OCI-M1 (cell line): ENCODE data around the gene CTNNA2.

Experiments used
- DNase-seq: peaks from one replicate; lab custom pipeline; 2025; lab: John Stamatoyannopoulos, UW

Gene CTNNA2

DNA sequence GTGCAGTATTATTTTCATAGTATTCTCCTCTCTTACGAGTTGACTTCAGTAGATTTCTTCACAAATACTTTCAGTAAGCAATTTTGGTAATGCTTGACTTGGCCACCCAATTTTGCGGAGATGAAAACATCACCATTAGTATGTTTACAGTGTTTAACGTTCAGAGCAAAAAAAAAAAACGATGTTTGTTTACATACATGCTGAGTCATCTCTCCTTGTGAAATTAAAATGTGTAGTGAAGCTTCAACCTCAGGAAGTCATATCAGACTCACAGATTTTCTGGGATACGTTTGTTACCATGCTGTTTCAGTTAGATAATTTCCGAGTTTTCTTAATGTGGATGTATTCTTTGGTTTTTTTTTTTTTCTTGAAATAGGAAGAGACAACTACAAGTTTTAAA lies 100.1 kb downstream of the CTNNA2 start:
- peak; percentile 53 for DNase-seq

- no peak for DNase-seq
Observed at GRCh38 chr2:79619442-79619841, 106.6 kb downstream of the CTNNA2 start.

GRCh38 chr2:79619976-79620375 lies 107.1 kb downstream of the CTNNA2 start:
- DNase-seq, result no peak

DNA sequence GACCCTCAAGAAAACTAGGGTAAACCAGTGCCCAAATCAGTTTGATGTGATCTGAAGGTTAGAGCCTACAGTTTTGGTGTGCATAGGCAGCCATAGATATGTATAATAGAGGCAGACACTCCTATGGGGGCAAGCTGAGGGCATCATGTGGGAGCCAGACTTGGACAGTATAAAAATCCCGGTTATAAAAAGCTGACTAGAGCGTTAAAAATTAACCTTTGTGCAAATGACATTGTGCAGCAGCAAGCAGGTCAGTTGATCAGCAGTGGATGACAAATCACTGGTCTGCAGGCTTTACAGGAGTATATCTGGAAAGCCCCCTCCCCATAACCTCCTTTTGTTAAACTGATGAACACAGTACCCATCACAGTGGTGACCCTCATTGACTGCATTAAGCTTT lies 107.8 kb downstream of the CTNNA2 start:
- no peak for DNase-seq

DNA sequence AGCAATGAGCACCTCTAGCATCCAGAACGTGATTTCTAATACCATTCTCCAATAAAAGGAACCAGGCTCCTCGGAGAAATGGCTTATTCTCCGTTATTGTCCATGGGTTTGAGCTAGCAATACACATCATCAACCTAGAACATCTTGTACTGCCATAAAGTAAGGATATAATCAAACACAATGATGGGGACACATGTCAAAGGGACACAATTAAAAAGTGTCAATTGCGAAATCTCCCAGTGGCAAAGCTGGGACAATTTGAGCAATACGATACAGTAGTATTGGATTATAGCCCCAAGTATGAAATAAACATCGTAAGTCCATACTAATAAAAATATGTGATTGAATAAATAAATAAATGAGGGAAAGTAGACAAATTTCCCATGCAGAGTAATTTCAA lies 108.4 kb downstream of the CTNNA2 start:
- no peak for DNase-seq

DNA sequence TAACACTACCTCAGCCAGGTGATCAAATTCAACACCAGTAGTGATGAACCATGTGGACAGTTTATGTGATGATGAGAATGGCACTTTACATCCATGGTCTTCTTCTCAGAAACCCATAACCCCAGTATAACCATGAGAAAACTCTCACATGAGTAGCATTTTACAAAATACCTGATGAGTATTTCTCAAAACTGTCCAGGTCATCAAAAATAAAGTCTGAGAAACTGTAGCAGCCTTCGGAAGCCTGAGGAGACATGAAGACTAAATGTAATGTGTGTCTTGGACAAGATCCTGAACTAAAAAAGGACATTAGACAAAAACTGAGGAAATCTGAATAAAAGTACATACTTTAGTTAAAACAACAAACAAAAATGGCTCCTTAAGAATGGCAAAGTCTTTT lies 108.9 kb downstream of the CTNNA2 start:
- no peak for DNase-seq

GRCh38 chr2:79622508-79622907 lies 109.7 kb downstream of the CTNNA2 start:
- no peak for DNase-seq

DNA sequence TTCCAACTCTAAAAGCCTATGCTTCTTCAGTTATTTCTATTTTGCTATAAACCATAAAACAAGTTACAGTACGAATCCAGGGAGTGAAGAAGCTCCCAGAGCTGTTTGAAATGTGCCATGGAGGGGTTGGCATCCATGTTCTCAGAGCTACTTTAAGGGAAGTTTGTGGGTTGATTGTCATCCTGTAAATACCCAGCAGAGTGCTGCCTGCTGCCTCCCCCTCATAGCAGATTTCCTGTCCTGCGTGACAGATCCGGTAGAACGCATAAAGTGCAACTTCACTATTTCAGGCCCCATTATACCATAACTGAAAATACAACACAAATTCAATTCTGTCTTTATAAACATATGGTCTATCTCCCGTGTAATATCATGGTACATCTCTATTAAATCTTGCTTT lies 114.4 kb downstream of the CTNNA2 start:
- DNase-seq, result no peak

DNA sequence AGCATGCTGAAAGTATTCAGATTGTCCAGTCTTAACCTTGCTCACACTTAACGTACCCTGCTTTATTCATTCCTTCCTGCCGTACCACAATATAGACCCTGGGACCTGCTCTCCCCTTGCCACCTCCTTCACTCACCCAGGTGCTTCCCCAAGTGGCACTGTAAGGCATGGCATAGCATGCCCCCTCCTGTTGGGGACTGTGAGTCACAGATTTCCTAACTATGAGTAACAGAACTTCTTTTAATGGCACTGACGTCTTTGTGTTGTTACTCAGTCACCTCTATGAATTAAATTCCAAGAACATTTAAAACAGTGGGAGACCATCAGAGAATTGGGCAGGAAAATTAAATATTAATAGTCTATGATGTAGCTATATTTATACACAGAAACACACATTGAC lies 117.2 kb downstream of the CTNNA2 start:
- no peak for DNase-seq

DNA sequence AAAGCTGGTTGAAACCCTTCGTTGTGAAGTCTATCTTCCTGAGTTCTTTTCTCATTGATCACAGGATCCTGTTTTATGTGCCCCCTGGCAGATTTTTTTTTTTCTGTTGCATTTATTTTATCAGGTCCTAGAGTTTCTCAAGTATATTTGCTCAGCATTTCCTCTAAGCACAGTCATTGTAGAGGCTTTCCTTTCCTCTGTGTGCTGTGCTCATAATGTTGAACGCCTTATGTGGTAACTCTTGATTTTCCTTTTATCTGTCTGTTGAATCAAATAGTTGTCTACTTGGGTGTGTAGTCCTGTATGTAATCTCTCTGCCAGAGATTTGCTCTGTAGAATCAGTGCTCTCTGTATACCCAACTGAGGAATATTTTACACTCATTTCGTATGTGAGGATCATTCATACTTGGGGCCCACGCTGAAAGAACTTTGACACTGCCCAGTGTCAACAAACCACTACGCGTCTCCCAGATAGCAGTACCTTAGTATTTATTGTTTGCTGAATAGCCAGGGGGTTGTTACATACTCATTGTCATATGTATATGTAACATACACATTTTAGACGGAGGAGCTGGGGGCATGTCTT lies 118.2 kb downstream of the CTNNA2 start:
- DNase-seq, result no peak

GRCh38 chr2:79638410-79638809 lies 125.6 kb downstream of the CTNNA2 start:
- no peak for DNase-seq

DNA sequence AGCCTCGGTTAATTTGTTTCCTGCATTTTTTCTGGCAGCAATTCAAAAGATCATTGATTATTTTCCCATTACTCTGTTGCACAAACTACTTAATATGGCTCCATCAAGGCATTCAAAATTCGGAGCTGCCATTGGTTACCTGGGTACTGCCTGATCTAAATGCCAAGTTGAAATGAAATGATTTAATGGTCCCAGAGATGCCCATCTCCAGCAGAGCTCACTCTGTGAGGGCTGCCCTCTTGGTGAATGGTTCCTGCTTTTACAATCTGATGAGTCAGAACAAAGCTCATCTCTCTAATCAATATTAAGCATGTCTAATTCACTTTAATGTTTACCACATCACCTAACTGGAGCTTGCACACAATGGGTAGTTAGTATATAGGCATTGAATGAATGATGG lies 126.1 kb downstream of the CTNNA2 start:
- DNase-seq, result no peak

DNA sequence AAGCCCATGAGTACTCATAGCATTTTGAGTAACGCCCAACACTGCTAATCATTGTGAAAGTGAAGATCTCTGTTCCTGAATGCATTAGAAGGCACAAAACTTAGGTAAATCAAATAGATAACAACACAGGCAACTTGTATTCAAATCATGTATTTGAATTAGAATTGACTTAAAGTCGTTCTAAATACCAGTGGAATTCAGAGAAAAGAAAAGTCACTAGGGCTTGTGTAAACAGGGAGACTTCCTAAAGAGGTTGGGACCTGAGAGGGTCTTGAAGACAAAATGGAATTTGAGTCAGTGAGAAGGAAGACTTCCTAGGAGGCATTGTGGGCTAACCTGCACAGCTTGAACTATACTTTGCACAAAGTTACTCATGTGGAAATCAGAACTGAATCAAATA lies 127.2 kb downstream of the CTNNA2 start:
- no peak for DNase-seq

- DNase-seq, result no peak
Observed at GRCh38 chr2:79649531-79649930, 136.7 kb downstream of the CTNNA2 start.

DNA sequence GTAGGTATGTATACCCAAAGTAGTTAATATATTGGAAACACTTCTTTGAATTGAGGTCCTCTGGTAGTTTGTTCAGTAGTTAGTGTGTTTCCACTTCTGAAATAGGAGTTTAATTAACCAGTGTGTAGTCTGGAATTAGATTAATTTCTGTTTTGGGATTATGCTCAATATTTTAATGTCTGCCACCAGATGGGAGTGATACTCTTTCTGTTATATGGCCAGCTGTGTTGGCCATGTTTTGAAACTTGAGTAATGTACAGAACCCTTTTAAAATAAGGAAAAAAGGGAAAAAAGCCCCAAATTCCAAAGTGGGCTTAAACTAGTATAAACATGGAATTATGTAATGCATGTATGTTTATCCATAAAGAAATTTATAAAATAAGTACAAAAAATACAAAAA lies 147.7 kb downstream of the CTNNA2 start:
- no peak for DNase-seq

DNA sequence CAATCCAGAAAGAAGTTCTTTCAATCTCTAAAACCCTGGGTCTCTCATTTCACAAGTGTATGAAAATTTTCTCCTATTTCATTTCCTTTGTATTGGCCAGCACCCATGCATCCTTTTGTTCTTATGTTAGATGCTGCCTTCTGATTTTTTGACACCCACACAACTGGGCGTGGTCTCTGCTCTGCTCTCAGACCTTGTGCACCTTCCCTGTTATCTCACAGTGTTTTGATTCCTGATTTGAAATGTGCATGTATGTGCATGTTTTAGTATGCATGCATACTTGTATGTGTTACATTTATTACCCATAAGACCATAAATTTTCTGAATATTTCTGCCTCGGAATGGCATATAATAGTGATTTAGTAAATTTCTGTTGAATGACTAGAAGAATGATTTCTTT lies 152.2 kb downstream of the CTNNA2 start:
- DNase-seq, result no peak

- no peak for DNase-seq
Observed at GRCh38 chr2:79666430-79666829, 153.6 kb downstream of the CTNNA2 start.

DNA sequence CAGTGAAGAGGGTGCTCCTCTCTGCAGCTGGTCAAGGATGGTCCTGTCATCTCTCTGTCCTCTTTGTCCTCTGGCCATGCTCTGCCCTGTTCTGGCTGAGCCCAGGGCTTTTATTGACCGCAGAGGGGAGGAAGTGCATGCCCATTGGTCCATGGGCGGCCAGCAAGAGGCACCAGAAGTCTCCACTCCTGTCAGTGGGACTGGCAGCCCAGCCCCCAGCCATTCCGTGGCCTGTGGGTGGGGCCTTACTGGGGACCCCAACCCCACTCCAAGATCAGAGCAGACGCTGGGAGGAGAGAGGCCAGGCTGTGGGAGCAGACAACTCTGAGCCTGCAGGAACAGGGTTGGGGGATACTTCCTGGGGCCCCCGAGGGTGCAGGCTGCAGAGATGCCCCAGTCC lies 156.9 kb downstream of the CTNNA2 start:
- no peak for DNase-seq

DNA sequence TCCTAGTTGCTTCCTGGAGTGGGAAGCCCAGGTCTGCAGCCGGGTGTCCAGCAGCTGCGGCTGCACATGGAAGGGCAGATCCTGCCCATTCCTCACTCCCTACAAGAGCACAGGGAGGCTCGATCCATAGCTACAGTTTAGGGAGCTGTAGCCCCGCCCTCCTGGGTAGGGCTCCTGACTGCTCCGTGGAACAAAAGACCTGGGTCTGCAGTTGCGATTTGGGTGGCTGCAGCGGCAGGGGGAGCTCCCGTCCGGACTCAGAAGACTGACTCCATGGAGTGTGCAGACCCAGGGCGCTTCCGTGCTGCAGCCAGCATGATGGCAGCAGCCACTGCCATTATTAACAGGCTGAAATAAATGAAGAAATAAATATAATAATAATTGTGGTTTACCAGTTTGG lies 157.3 kb downstream of the CTNNA2 start:
- DNase-seq, result peak; percentile 19

GRCh38 chr2:79686884-79687283 lies 174.0 kb downstream of the CTNNA2 start:
- DNase-seq, result no peak

DNA sequence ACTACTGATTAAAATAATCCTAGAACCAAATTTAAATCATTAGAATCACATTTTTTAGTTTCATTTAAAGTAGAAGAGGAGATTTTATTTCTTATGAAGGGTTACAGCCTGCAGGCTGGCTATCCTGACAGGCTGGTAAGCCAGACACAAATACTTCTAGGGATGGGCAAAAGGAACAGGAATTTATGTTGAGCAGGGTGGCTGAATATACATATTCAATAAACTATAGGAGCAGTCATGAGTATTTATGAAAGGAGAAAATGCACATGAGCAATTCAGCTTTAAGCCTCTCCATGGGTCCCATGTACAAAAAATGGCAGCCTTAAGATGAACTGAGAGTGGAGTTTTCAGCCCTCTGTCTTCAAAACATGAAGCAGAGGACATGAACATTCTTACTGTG lies 182.4 kb downstream of the CTNNA2 start:
- no peak for DNase-seq

- no peak for DNase-seq
Observed at GRCh38 chr2:79697200-79697599, 184.3 kb downstream of the CTNNA2 start.

DNA sequence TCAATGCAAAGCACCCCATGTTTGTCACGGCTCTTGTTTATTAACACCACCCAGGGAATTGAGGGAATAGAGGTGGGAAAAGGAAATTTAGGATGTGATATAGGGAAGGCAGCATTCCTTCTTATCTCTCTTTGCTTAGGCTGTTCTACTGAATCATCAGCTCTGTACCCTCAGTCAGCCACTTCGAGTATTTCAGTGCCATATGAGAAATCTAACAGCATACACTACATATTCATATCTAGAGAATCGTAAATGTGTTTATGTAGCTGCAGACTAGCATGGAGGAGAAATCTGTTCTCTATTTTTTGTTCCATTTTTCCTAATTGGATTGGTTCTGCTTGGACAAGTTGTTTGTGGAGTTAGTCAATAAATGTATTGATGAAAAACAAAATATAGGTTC lies 187.8 kb downstream of the CTNNA2 start:
- DNase-seq, result no peak

DNA sequence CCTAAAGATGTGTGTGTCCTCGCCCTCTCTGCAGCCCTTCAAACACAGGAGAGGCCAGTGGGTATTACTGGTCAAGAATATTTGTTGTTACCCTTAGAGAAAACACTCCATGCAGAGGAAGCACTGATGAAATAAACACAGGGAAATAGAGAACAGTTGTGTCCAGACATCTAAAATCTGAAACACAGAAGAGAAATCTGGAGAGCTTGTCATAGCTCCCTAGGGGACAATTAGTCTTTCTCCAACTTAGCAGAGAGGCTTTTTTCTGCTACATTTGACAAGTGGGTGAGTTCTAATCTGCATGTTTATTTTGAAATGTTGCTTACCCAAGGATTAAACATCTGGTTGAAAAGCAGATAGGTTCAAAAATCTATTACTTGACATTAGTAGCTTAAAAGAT lies 190.1 kb downstream of the CTNNA2 start:
- DNase-seq, result no peak

- DNase-seq, result peak; percentile 4
Observed at GRCh38 chr2:79711098-79711497, 198.2 kb downstream of the CTNNA2 start.
